ENCODE measurements around the gene FOXA2. TPM values are rescaled to one million over a fixed set of nuclear protein-coding genes. Genes with fewer than 3 reads are reported as not detected.

The FOXA2 gene
- total and polyA plus RNA-seq, 2 donors (not counting 1 experiment from before 2014, with no cell fraction given): not detected

DNA sequence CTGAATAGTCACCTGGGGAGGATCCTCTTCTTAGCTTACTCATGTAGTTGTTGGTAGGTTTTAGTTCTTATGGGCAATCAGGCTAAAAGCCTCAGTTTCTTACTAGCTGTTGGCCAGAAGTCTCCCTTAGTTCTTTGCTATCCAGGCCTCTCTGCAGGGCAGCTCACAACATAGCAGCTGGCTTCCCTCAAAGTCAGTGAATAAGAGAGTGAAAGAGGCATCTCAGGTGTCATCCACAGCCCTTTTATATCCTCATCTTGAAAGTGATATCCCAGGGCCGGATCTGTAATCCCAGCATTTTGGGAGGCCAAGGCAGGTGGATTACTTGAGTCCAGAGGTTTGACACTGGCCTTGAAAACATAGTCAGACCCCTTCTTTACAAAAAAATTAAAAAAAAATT lies 42.1 kb upstream of the FOXA2 start:
- H3K9ac ChIP-seq (ENCODE audit: low read length): no peak overlapping the region
- intact Hi-C loops (cut with micrococcal nuclease): no loop called here
- H3K27ac Mint-ChIP-seq: no peak overlapping the region
- H2AFZ ChIP-seq (ENCODE audit: insufficient read depth, low read depth, low read length, poor library complexity, severe bottlenecking): no peak overlapping the region
- H3K4me3 Mint-ChIP-seq: no peak overlapping the region
- H3K27me3 ChIP-seq (replicated peaks in 1 of 4; ENCODE audit: control extremely low read depth in 1 of 4, control insufficient read depth in 3 of 4, insufficient read depth in 4 of 4, low read length in 3 of 4): no peaks in the 10 kb centered on the region
- no peaks in the 10 kb centered on the region for H3K4me1 Mint-ChIP-seq
- no CpG with 5 or more reads among the region's 1 CpG for WGBS (ENCODE audit: insufficient coverage)
- no peak for TF ChIP-seq EZH2 (IDR thresholded peaks at IDR 0.05; ENCODE audit: borderline replicate concordance, insufficient read depth, low read depth, low read length, poor library complexity, severe bottlenecking)
- TF ChIP-seq, protein P1, sequence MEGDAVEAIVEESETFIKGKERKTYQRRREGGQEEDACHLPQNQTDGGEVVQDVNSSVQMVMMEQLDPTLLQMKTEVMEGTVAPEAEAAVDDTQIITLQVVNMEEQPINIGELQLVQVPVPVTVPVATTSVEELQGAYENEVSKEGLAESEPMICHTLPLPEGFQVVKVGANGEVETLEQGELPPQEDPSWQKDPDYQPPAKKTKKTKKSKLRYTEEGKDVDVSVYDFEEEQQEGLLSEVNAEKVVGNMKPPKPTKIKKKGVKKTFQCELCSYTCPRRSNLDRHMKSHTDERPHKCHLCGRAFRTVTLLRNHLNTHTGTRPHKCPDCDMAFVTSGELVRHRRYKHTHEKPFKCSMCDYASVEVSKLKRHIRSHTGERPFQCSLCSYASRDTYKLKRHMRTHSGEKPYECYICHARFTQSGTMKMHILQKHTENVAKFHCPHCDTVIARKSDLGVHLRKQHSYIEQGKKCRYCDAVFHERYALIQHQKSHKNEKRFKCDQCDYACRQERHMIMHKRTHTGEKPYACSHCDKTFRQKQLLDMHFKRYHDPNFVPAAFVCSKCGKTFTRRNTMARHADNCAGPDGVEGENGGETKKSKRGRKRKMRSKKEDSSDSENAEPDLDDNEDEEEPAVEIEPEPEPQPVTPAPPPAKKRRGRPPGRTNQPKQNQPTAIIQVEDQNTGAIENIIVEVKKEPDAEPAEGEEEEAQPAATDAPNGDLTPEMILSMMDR (IDR thresholded peaks at IDR 0.05): no peak
- H3K27ac ChIP-seq (ENCODE audit: low read length in 2 of 2): no peak overlapping the region
- ATAC-seq (ENCODE audit: low read depth): no peak
- CTCF ChIA-PET: no interaction called here
- H3K4me3 ChIP-seq (ENCODE audit: control extremely low read depth in 1 of 5, extremely low read depth in 1 of 5, insufficient read depth in 1 of 5, low read depth in 2 of 5, low read length in 4 of 5): no peak overlapping the region
- H3K4me1 ChIP-seq (ENCODE audit: control insufficient read depth in 2 of 2, insufficient read depth in 2 of 2, low read length in 2 of 2): no peaks in the 10 kb centered on the region
- H4K20me1 ChIP-seq (ENCODE audit: control insufficient read depth, insufficient read depth, low read length, poor library complexity, severe bottlenecking): no peaks in the 10 kb centered on the region
- no peaks in the 10 kb centered on the region for H3K9me3 ChIP-seq (ENCODE audit: control extremely low read depth in 1 of 3, control insufficient read depth in 2 of 3, insufficient read depth in 1 of 3, low read length in 2 of 3)
- DNase-seq: no peak
- H3K79me2 ChIP-seq (ENCODE audit: control insufficient read depth, insufficient read depth, low read length): no peaks in the 10 kb centered on the region
- no peaks in the 10 kb centered on the region for H3K27me3 Mint-ChIP-seq
- H3K36me3 ChIP-seq (replicated peaks in 1 of 2; ENCODE audit: control extremely low read depth in 1 of 2, control insufficient read depth in 1 of 2, extremely low read depth in 1 of 2, insufficient read depth in 2 of 2, low read length in 1 of 2): no peaks in the 10 kb centered on the region
- no peak overlapping the region for H3K4me2 ChIP-seq (replicated peaks; ENCODE audit: low read depth, low read length, poor library complexity, severe bottlenecking)
- POLR2A ChIA-PET: no interaction called here
- H3K9me3 Mint-ChIP-seq (ENCODE audit: insufficient read depth): no peaks in the 10 kb centered on the region

DNA sequence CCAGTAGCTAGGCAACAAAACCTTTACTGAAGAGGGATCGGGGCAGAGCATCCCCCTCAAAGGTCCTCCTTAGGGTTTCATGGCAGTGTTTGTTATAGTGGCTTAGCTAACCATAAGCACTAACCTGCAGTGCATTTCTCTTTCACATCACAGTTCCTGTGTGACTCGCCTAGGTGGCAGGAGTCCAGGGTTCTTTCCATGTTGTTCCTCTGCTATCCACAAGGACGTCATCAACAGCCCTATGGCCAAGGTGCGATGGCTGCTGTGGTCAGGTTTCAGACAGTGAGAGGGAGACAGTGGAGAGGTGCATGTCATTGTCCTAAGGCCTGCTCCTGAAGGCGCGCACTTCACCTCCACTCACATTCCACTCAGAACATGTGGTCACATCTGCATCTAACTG lies 38.8 kb upstream of the FOXA2 start:
- Histone ChIP-seq H3K9ac (ENCODE audit: low read length) (no peak overlapping the region), H3K4me1 (ENCODE audit: control insufficient read depth in 2 of 2, insufficient read depth in 2 of 2, low read length in 2 of 2) (no peaks in the 10 kb centered on the region), H3K27ac (ENCODE audit: low read length in 2 of 2) (no peak overlapping the region), H3K27me3 (replicated peaks in 1 of 4; ENCODE audit: control extremely low read depth in 1 of 4, control insufficient read depth in 3 of 4, insufficient read depth in 4 of 4, low read length in 3 of 4) (no peaks in the 10 kb centered on the region), H3K9me3 (ENCODE audit: control extremely low read depth in 1 of 3, control insufficient read depth in 2 of 3, insufficient read depth in 1 of 3, low read length in 2 of 3) (no peaks in the 10 kb centered on the region), H3K36me3 (replicated peaks in 1 of 2; ENCODE audit: control extremely low read depth in 1 of 2, control insufficient read depth in 1 of 2, extremely low read depth in 1 of 2, insufficient read depth in 2 of 2, low read length in 1 of 2) (no peaks in the 10 kb centered on the region), H3K4me3 (ENCODE audit: control extremely low read depth in 1 of 5, extremely low read depth in 1 of 5, insufficient read depth in 1 of 5, low read depth in 2 of 5, low read length in 4 of 5) (no peak overlapping the region), H3K4me2 (replicated peaks; ENCODE audit: low read depth, low read length, poor library complexity, severe bottlenecking) (no peak overlapping the region), H2AFZ (ENCODE audit: insufficient read depth, low read depth, low read length, poor library complexity, severe bottlenecking) (no peak overlapping the region), H3K79me2 (ENCODE audit: control insufficient read depth, insufficient read depth, low read length) (no peaks in the 10 kb centered on the region), H4K20me1 (ENCODE audit: control insufficient read depth, insufficient read depth, low read length, poor library complexity, severe bottlenecking) (no peaks in the 10 kb centered on the region)
- no peak for DNase-seq
- H3K27ac Mint-ChIP-seq: no peak overlapping the region
- CTCF ChIA-PET: no interaction called here
- intact Hi-C loops (cut with micrococcal nuclease): no loop called here
- no peaks in the 10 kb centered on the region for H3K9me3 Mint-ChIP-seq (ENCODE audit: insufficient read depth)
- POLR2A ChIA-PET: no interaction called here
- H3K27me3 Mint-ChIP-seq: peaks cover under 1% of the 10 kb centered on the region
- H3K4me1 Mint-ChIP-seq: no peaks in the 10 kb centered on the region
- no peak for ATAC-seq (ENCODE audit: low read depth)
- no peak overlapping the region for H3K4me3 Mint-ChIP-seq
- 93% methylated on average over 3 of the region's 6 CpGs for WGBS (ENCODE audit: insufficient coverage)
- TF ChIP-seq, protein P1 (IDR thresholded peaks at IDR 0.05): no peak
- TF ChIP-seq EZH2 (IDR thresholded peaks at IDR 0.05; ENCODE audit: borderline replicate concordance, insufficient read depth, low read depth, low read length, poor library complexity, severe bottlenecking): no peak
